Keratinocyte (primary cell): ENCODE results near the gene SLC17A5. TPM values are rescaled to one million over a fixed set of nuclear protein-coding genes. Genes with fewer than 3 reads are reported as not detected.

ENCODE experiments used
- DNase-seq: peaks from one replicate; pipeline ENCODE4 v3.0.0-alpha.2; 2011; ENCODE audit warnings: low read depth, missing footprints, low spot score
- FAIRE-seq: peaks from 2 replicates; lab custom pipeline; 2011; peaks lifted over from hg19 to GRCh38; lab: Jason Lieb, UNC
- H2AFZ ChIP-seq: 2 replicates; pipeline ENCODE4 v1.6.0; 2012; ENCODE audit warnings: low read length, control low read depth, inconsistent platforms; ENCODE audit not compliant: control insufficient read depth
- H3K27ac ChIP-seq: 2 replicates; pipeline ENCODE4 v1.5.1; 2011; ENCODE audit warnings: low read length; ENCODE audit not compliant: control insufficient read depth, insufficient read depth
- H3K27me3 ChIP-seq: 3 replicates; pipeline ENCODE4 v1.6.0; 2011; ENCODE audit warnings: low read length; ENCODE audit not compliant: control insufficient read depth, insufficient read depth; ENCODE audit errors: extremely low read depth
- H3K36me3 ChIP-seq, 2 experiments: 2 replicates in 1 of 2; 3 replicates in 1 of 2; pipeline ENCODE4 v1.5.1; 2011; ENCODE audit warnings: low read length in 2 of 2, mild to moderate bottlenecking in 1 of 2; ENCODE audit not compliant: control insufficient read depth in 2 of 2, insufficient read depth in 2 of 2; ENCODE audit errors: extremely low read depth in 1 of 2
- H3K4me1 ChIP-seq: 3 replicates; pipeline ENCODE4 v1.5.1; 2011; ENCODE audit warnings: low read length; ENCODE audit not compliant: control insufficient read depth, insufficient read depth; ENCODE audit errors: extremely low read depth
- H3K4me2 ChIP-seq: 3 replicates; pipeline ENCODE4 v1.6.0; 2011; ENCODE audit warnings: low read depth, low read length; ENCODE audit not compliant: control insufficient read depth, insufficient read depth; ENCODE audit errors: extremely low read depth
- H3K4me3 ChIP-seq, 3 experiments: fragments of 200-600 bp in 1 of 3; sonication (generic) in 1 of 3; 2 replicates in 2 of 3; 3 replicates in 1 of 3; pipeline ENCODE4 v1.5.1; 2011 to 2016; ENCODE audit warnings: low read length in 3 of 3, mild to moderate bottlenecking in 3 of 3, control low read depth in 2 of 3, inconsistent platforms in 1 of 3, low read depth in 1 of 3, mixed read lengths in 1 of 3, mixed run types in 1 of 3, moderate library complexity in 1 of 3; ENCODE audit not compliant: control insufficient read depth in 2 of 3, insufficient read depth in 2 of 3; ENCODE audit errors: extremely low read depth in 1 of 3
- H3K79me2 ChIP-seq: 2 replicates; pipeline ENCODE4 v1.6.0; 2012; ENCODE audit warnings: low read length; ENCODE audit not compliant: control insufficient read depth, insufficient read depth
- H3K9ac ChIP-seq: 3 replicates; pipeline ENCODE4 v1.6.0; 2011; ENCODE audit warnings: low read length; ENCODE audit not compliant: control insufficient read depth, insufficient read depth; ENCODE audit errors: extremely low read depth
- H3K9me1 ChIP-seq: 3 replicates; pipeline ENCODE4 v1.6.0; 2011; ENCODE audit warnings: low read length; ENCODE audit not compliant: control insufficient read depth, insufficient read depth; ENCODE audit errors: extremely low read depth
- H3K9me3 ChIP-seq: 2 replicates; pipeline ENCODE4 v1.5.1; 2012; ENCODE audit warnings: low read depth, low read length; ENCODE audit not compliant: control insufficient read depth
- H4K20me1 ChIP-seq: 3 replicates; pipeline ENCODE4 v1.6.0; 2011; ENCODE audit warnings: low read length; ENCODE audit not compliant: control insufficient read depth, insufficient read depth; ENCODE audit errors: extremely low read depth
- CTCF ChIP-seq, 3 experiments: IDR thresholded peaks in 1 of 3; conservative IDR thresholded peaks in 1 of 3; optimal IDR thresholded peaks in 1 of 3; 2 replicates in 2 of 3; 3 replicates in 1 of 3; pipeline versions ENCODE3 to v1.5.1; 2011; ENCODE audit warnings: low read length in 3 of 3, mild to moderate bottlenecking in 3 of 3, moderate library complexity in 2 of 3, control low read depth in 1 of 3, inconsistent platforms in 1 of 3; ENCODE audit not compliant: insufficient read depth in 2 of 3; ENCODE audit errors: extremely low read depth in 1 of 3
- EZH2 ChIP-seq: IDR thresholded peaks from one replicate; pipeline ENCODE4 v1.6.1; 2012; ENCODE audit warnings: inconsistent platforms, mild to moderate bottlenecking, low read length, moderate library complexity
- dilution Hi-C: fragments of 300-500 bp; cut with MboI; formaldehyde crosslinking; loops from one replicate; pipeline ENCODE4 v1.7.0; 2020; ENCODE audit warnings: low sequenced_read_pairs; ENCODE audit not compliant: extremely low pct_ligation_motif_present
- polyA plus RNA-seq, 5 experiments: library from polyadenylated mRNA; depleted of rRNA in 3 of 5; stranded (reverse) in 3 of 5; stranded (forward) in 1 of 5; unstranded in 1 of 5; fragments of >200 nt; gene quantifications; 1 replicate in 1 of 5; 2 replicates in 3 of 5; 3 replicates in 1 of 5; pipeline versions ENCODE4 v1.2.1 to v1.2.3, GENCODE V29; 2011 to 2012; ENCODE audit warnings: missing spikeins in 2 of 5, low read depth in 1 of 5, low replicate concordance in 1 of 5

SLC17A5 gene
- polyA plus RNA-seq, 1 donor (not counting 4 experiments of a cell fraction or from before 2014, with no cell fraction given), result 8.7 TPM

- DNase-seq, result no peak
- no peaks in the 10 kb centered on the region for H3K9me1 ChIP-seq
- FAIRE-seq, result peak; percentile 67
- TF ChIP-seq EZH2 (no peak), CTCF (optimal IDR thresholded peaks at IDR 0.05 in 1 of 3, IDR thresholded peaks at IDR 0.05 in 1 of 3, conservative IDR thresholded peaks at IDR 0.05 in 1 of 3; ENCODE audit: extremely low read depth in 1 of 3, insufficient read depth in 2 of 3, low read length in 3 of 3) (no peak)
- H3K4me3 ChIP-seq, result no peak overlapping the region
- H3K36me3 ChIP-seq, result peaks cover 8 to 10% of the 10 kb centered on the region in 2 experiments
- dilution Hi-C loops, result no loop called here
- peaks cover 46% of the 10 kb centered on the region for H3K4me1 ChIP-seq
- no peaks in the 10 kb centered on the region for H4K20me1 ChIP-seq
- peak overlapping the region; percentile 45 for H3K27ac ChIP-seq
- H3K27me3 ChIP-seq, result no peaks in the 10 kb centered on the region
- H3K9me3 ChIP-seq, result no peaks in the 10 kb centered on the region
- peaks cover 17% of the 10 kb centered on the region for H3K79me2 ChIP-seq
- peak overlapping the region; percentile 17 for H3K9ac ChIP-seq
- H2AFZ ChIP-seq, result no peak overlapping the region
- peak overlapping the region; percentile 38 for H3K4me2 ChIP-seq
Observed at GRCh38 chr6:73702444-73702843, 48.7 kb upstream of the SLC17A5 start.

- TF ChIP-seq CTCF (optimal IDR thresholded peaks at IDR 0.05 in 1 of 3, IDR thresholded peaks at IDR 0.05 in 1 of 3, conservative IDR thresholded peaks at IDR 0.05 in 1 of 3; ENCODE audit: extremely low read depth in 1 of 3, insufficient read depth in 2 of 3, low read length in 3 of 3) (no peak), EZH2 (no peak)
- Histone ChIP-seq H3K9me1 (no peaks in the 10 kb centered on the region), H3K27ac (no peak overlapping the region), H4K20me1 (no peaks in the 10 kb centered on the region), H3K36me3 (peaks cover under 1 to 1% of the 10 kb centered on the region in 2 experiments), H3K4me3 (no peak overlapping the region), H3K9me3 (no peaks in the 10 kb centered on the region), H3K9ac (no peak overlapping the region), H3K27me3 (no peaks in the 10 kb centered on the region), H3K4me2 (no peak overlapping the region), H3K4me1 (peaks cover 46% of the 10 kb centered on the region), H2AFZ (no peak overlapping the region), H3K79me2 (peaks cover 15% of the 10 kb centered on the region)
- dilution Hi-C loops, result no loop called here
- FAIRE-seq, result no peak
- DNase-seq, result no peak
Observed at GRCh38 chr6:73699676-73700459, 46.1 kb upstream of the SLC17A5 start.
